ENCODE measurements around the gene CEACAM19. TPM values are rescaled to one million over a fixed set of nuclear protein-coding genes. Genes with fewer than 3 reads are reported as not detected.
A peak's percentile ranks its signal among the peaks of the same experiment; 100 is the strongest.

CEACAM19 gene
- total RNA-seq, 1 donor: 0.72 TPM

DNA sequence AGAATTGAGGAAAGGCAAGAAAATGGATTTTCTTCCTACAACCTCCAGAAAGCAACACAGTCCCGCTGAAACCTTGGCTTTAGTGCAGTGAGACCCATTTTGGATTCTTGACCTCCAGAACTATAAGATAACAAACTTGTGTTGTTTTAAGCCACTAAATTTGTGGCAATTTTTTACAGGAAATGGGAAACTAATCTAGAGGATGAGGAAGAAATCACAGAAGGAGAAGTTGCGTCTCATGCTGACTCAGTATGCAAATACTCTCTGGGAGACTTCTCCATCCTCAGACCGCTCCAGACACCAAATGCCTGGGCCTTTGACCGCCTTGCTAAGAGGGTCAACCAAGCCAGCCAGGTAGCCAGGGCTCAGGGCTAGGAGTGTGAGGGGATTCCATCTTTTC is 14.6 kb downstream of the CEACAM19 start:
- Histone ChIP-seq H3K4me2 (ENCODE audit: insufficient read depth, low read length) (no peak overlapping the region), H3K36me3 (ENCODE audit: insufficient read depth, low read length) (peaks cover 6% of the 10 kb centered on the region), H2AFZ (ENCODE audit: low read length) (no peak overlapping the region), H3K9me3 (ENCODE audit: low read depth, low read length) (no peaks in the 10 kb centered on the region), H3K27ac (ENCODE audit: low read depth, low read length) (peak overlapping the region; percentile 89), H4K20me1 (ENCODE audit: insufficient read depth, low read length) (no peaks in the 10 kb centered on the region), H3K4me1 (ENCODE audit: insufficient read depth, low read length) (peaks cover 11% of the 10 kb centered on the region), H3K79me2 (ENCODE audit: insufficient read depth, low read length) (no peaks in the 10 kb centered on the region), H3K27me3 (ENCODE audit: insufficient read depth, low read length) (no peaks in the 10 kb centered on the region), H3K4me3 (ENCODE audit: insufficient read depth, low read length) (no peak overlapping the region)
- TF ChIP-seq, protein P1, sequence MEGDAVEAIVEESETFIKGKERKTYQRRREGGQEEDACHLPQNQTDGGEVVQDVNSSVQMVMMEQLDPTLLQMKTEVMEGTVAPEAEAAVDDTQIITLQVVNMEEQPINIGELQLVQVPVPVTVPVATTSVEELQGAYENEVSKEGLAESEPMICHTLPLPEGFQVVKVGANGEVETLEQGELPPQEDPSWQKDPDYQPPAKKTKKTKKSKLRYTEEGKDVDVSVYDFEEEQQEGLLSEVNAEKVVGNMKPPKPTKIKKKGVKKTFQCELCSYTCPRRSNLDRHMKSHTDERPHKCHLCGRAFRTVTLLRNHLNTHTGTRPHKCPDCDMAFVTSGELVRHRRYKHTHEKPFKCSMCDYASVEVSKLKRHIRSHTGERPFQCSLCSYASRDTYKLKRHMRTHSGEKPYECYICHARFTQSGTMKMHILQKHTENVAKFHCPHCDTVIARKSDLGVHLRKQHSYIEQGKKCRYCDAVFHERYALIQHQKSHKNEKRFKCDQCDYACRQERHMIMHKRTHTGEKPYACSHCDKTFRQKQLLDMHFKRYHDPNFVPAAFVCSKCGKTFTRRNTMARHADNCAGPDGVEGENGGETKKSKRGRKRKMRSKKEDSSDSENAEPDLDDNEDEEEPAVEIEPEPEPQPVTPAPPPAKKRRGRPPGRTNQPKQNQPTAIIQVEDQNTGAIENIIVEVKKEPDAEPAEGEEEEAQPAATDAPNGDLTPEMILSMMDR (IDR thresholded peaks at IDR 0.05; ENCODE audit: extremely low read depth, low read depth, low read length): no peak
- peak; percentile 92 for DNase-seq (ENCODE audit: insufficient read length, low spot score, missing footprints)

- H3K27ac ChIP-seq (ENCODE audit: low read depth, low read length): no peak overlapping the region
- no peaks in the 10 kb centered on the region for H3K9me3 ChIP-seq (ENCODE audit: low read depth, low read length)
- no peak overlapping the region for H2AFZ ChIP-seq (ENCODE audit: low read length)
- no peaks in the 10 kb centered on the region for H3K79me2 ChIP-seq (ENCODE audit: insufficient read depth, low read length)
- H3K36me3 ChIP-seq (ENCODE audit: insufficient read depth, low read length): peaks cover 6% of the 10 kb centered on the region
- H3K4me1 ChIP-seq (ENCODE audit: insufficient read depth, low read length): peaks cover 16% of the 10 kb centered on the region
- no peak overlapping the region for H3K4me3 ChIP-seq (ENCODE audit: insufficient read depth, low read length)
- no peak overlapping the region for H3K4me2 ChIP-seq (ENCODE audit: insufficient read depth, low read length)
- TF ChIP-seq, protein P1 (IDR thresholded peaks at IDR 0.05; ENCODE audit: extremely low read depth, low read depth, low read length): no peak
- H4K20me1 ChIP-seq (ENCODE audit: insufficient read depth, low read length): no peaks in the 10 kb centered on the region
- DNase-seq (ENCODE audit: insufficient read length, low spot score, missing footprints): no peak
- no peaks in the 10 kb centered on the region for H3K27me3 ChIP-seq (ENCODE audit: insufficient read depth, low read length)
Observed at GRCh38 chr19:44686896-44687295, 15.6 kb downstream of the CEACAM19 start.

GRCh38 chr19:44687888-44688287 is 16.6 kb downstream of the CEACAM19 start:
- no peak for DNase-seq (ENCODE audit: insufficient read length, low spot score, missing footprints)
- Histone ChIP-seq H3K36me3 (ENCODE audit: insufficient read depth, low read length) (peaks cover 6% of the 10 kb centered on the region), H3K4me3 (ENCODE audit: insufficient read depth, low read length) (no peak overlapping the region), H3K27ac (ENCODE audit: low read depth, low read length) (no peak overlapping the region), H2AFZ (ENCODE audit: low read length) (no peak overlapping the region), H3K79me2 (ENCODE audit: insufficient read depth, low read length) (no peaks in the 10 kb centered on the region), H4K20me1 (ENCODE audit: insufficient read depth, low read length) (no peaks in the 10 kb centered on the region), H3K4me2 (ENCODE audit: insufficient read depth, low read length) (no peak overlapping the region), H3K4me1 (ENCODE audit: insufficient read depth, low read length) (peaks cover 25% of the 10 kb centered on the region), H3K27me3 (ENCODE audit: insufficient read depth, low read length) (no peaks in the 10 kb centered on the region), H3K9me3 (ENCODE audit: low read depth, low read length) (no peaks in the 10 kb centered on the region)
- TF ChIP-seq, protein P1 (IDR thresholded peaks at IDR 0.05; ENCODE audit: extremely low read depth, low read depth, low read length): no peak

GRCh38 chr19:44689290-44690130 is 18.2 kb downstream of the CEACAM19 start:
- DNase-seq (ENCODE audit: insufficient read length, low spot score, missing footprints): peak; percentile 88
- Histone ChIP-seq H3K36me3 (ENCODE audit: insufficient read depth, low read length) (no peaks in the 10 kb centered on the region), H3K79me2 (ENCODE audit: insufficient read depth, low read length) (no peaks in the 10 kb centered on the region), H4K20me1 (ENCODE audit: insufficient read depth, low read length) (no peaks in the 10 kb centered on the region), H3K27ac (ENCODE audit: low read depth, low read length) (no peak overlapping the region), H3K4me2 (ENCODE audit: insufficient read depth, low read length) (no peak overlapping the region), H3K4me1 (ENCODE audit: insufficient read depth, low read length) (peaks cover 25% of the 10 kb centered on the region), H2AFZ (ENCODE audit: low read length) (no peak overlapping the region), H3K9me3 (ENCODE audit: low read depth, low read length) (no peaks in the 10 kb centered on the region), H3K4me3 (ENCODE audit: insufficient read depth, low read length) (no peak overlapping the region), H3K27me3 (ENCODE audit: insufficient read depth, low read length) (no peaks in the 10 kb centered on the region)
- TF ChIP-seq, protein P1 (IDR thresholded peaks at IDR 0.05; ENCODE audit: extremely low read depth, low read depth, low read length): peak; percentile 85

Measured in osteoblast (primary cell).